ENCODE measurements around the gene WWOX.

The WWOX gene

DNA sequence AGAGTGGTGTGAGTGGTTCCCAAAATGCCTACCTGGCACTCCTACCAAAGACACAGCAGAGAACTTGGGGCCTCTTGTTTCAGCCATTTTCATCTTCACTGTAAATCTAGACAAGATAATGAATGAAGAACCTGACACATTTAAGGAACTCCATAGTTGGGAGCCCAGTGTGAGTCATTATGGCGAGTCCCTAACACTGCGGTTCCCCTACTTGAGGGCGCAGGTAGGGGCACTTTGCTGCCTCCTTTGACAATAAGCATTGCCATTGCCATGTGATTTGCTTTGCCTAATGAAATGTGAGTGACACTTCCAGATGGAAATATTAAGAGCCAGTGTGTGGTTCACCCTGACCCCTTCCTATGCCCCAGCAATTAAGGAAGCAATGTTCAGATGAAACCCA lies 983.5 kb downstream of the WWOX start:
- no peak overlapping the region for H2AFZ ChIP-seq (ENCODE audit: low read depth)
- H3K79me2 ChIP-seq (ENCODE audit: insufficient read depth, low read depth) = no peaks in the 10 kb centered on the region
- no peak overlapping the region for H3K9ac ChIP-seq
- H3K4me3 ChIP-seq (IDR thresholded peaks at IDR 0.05; ENCODE audit: insufficient read depth, low read depth, low read length) = no peak overlapping the region
- no peak overlapping the region for H3K4me2 ChIP-seq
- TF ChIP-seq, protein P1, sequence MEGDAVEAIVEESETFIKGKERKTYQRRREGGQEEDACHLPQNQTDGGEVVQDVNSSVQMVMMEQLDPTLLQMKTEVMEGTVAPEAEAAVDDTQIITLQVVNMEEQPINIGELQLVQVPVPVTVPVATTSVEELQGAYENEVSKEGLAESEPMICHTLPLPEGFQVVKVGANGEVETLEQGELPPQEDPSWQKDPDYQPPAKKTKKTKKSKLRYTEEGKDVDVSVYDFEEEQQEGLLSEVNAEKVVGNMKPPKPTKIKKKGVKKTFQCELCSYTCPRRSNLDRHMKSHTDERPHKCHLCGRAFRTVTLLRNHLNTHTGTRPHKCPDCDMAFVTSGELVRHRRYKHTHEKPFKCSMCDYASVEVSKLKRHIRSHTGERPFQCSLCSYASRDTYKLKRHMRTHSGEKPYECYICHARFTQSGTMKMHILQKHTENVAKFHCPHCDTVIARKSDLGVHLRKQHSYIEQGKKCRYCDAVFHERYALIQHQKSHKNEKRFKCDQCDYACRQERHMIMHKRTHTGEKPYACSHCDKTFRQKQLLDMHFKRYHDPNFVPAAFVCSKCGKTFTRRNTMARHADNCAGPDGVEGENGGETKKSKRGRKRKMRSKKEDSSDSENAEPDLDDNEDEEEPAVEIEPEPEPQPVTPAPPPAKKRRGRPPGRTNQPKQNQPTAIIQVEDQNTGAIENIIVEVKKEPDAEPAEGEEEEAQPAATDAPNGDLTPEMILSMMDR (conservative IDR thresholded peaks at IDR 0.05; ENCODE audit: low read depth, low read length) = no peak
- no peaks in the 10 kb centered on the region for H3K36me3 ChIP-seq (ENCODE audit: insufficient read depth)
- no peaks in the 10 kb centered on the region for H3K4me1 ChIP-seq (ENCODE audit: low read depth, poor library complexity, severe bottlenecking)
- H4K20me1 ChIP-seq (ENCODE audit: insufficient read depth) = no peaks in the 10 kb centered on the region
- H3K27me3 ChIP-seq (ENCODE audit: insufficient read depth, low read depth) = no peaks in the 10 kb centered on the region
- no peak overlapping the region for H3K27ac ChIP-seq

DNA sequence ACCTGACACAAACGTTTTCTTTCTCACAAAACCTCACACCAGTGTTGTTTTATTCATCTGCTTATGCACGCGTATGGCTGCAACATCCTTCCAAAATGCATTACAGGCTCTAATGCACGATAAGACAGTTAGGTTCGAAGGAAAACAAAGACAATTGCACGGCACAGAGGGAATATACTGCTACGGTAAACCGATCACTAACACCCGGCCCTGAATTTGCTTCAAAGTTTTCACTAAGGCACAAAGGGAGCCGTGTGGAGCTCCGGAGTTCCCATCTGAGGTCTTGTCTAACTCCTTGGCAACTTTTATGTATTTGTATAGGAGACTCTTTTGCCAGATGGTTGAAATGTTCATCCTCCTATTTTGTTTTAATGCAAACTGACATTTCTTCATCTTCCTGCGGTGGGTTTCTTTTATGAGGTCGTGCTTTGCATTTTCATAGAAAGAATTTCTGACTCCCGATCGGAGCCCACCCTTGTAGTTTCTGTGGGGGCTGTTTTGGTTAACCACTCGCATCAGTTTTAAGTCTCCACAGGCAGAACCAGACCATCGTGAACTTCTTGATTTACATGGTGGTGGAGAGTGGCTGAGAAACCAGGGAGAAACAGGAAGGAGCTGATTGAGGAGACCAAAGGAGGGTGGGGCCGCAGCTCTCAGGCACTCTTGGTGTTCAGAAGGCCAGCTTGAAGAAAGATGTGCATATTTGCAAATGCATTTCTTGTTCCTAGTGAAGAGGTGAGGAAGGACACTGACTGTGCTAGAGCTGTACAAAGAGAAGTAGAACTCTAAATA lies 984.2 kb downstream of the WWOX start:
- no peaks in the 10 kb centered on the region for H3K4me1 ChIP-seq (ENCODE audit: low read depth, poor library complexity, severe bottlenecking)
- TF ChIP-seq, protein P1 (conservative IDR thresholded peaks at IDR 0.05; ENCODE audit: low read depth, low read length) = no peak
- H3K27ac ChIP-seq = no peak overlapping the region
- no peak overlapping the region for H3K4me2 ChIP-seq
- no peak overlapping the region for H3K9ac ChIP-seq
- no peaks in the 10 kb centered on the region for H4K20me1 ChIP-seq (ENCODE audit: insufficient read depth)
- H3K36me3 ChIP-seq (ENCODE audit: insufficient read depth) = no peaks in the 10 kb centered on the region
- no peak overlapping the region for H2AFZ ChIP-seq (ENCODE audit: low read depth)
- H3K27me3 ChIP-seq (ENCODE audit: insufficient read depth, low read depth) = no peaks in the 10 kb centered on the region
- H3K4me3 ChIP-seq (IDR thresholded peaks at IDR 0.05; ENCODE audit: insufficient read depth, low read depth, low read length) = no peak overlapping the region
- no peaks in the 10 kb centered on the region for H3K79me2 ChIP-seq (ENCODE audit: insufficient read depth, low read depth)

DNA sequence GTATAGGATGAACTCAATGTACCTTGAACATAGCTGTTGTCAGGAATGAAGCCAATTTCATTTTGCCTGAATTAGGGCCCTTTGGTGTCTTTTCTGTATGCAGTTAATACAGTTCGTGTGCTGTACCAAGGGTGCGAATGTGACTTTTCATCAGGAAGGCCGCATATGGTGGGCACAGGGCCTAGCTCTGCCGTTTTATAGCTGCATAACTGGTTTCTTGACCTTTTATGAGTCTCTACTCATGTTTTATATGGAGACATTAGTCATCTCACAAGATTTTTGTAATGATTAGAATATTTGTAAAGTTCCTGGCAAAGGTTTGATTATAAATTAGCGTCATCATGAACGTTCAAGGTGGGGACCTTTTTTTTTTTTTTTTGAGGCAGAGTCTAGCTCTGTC lies 989.5 kb downstream of the WWOX start:
- no peak overlapping the region for H3K4me2 ChIP-seq
- H4K20me1 ChIP-seq (ENCODE audit: insufficient read depth) = no peaks in the 10 kb centered on the region
- no peaks in the 10 kb centered on the region for H3K36me3 ChIP-seq (ENCODE audit: insufficient read depth)
- no peak overlapping the region for H3K27ac ChIP-seq
- H3K4me3 ChIP-seq (IDR thresholded peaks at IDR 0.05; ENCODE audit: insufficient read depth, low read depth, low read length) = no peak overlapping the region
- no peaks in the 10 kb centered on the region for H3K27me3 ChIP-seq (ENCODE audit: insufficient read depth, low read depth)
- H3K4me1 ChIP-seq (ENCODE audit: low read depth, poor library complexity, severe bottlenecking) = peaks cover 5% of the 10 kb centered on the region
- no peak overlapping the region for H3K9ac ChIP-seq
- no peaks in the 10 kb centered on the region for H3K79me2 ChIP-seq (ENCODE audit: insufficient read depth, low read depth)
- no peak overlapping the region for H2AFZ ChIP-seq (ENCODE audit: low read depth)
- TF ChIP-seq, protein P1 (conservative IDR thresholded peaks at IDR 0.05; ENCODE audit: low read depth, low read length) = no peak

DNA sequence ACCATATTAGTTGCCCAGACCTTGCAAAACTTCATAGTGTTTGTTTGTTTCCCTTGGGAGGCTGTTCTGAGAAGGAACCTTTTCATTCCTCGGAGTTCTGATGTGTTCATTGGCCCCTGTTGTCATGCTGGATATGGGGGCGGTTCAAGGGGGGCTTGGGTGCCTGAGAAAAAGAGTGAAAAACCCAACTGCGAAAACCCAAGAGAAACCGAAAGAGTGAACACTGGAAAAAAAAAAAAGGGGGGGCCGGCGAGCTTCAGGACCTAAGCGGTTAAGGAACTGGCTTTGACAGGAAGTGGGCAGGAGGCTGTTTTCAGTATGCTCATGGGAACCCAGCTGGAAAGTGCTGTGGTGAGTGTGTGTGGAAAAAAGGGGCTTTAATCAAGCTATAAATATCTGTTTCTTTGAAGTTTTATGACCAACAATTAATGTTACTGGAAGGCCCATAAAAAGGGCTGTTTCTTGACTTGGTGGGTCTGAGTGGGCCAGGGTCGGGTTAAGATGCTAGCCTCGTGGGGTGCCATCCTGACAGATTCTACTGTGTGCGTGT lies 990.4 kb downstream of the WWOX start:
- no peak overlapping the region for H3K9ac ChIP-seq
- H3K27me3 ChIP-seq (ENCODE audit: insufficient read depth, low read depth) = no peaks in the 10 kb centered on the region
- H3K4me2 ChIP-seq = no peak overlapping the region
- TF ChIP-seq, protein P1 (conservative IDR thresholded peaks at IDR 0.05; ENCODE audit: low read depth, low read length) = no peak
- no peak overlapping the region for H2AFZ ChIP-seq (ENCODE audit: low read depth)
- H4K20me1 ChIP-seq (ENCODE audit: insufficient read depth) = no peaks in the 10 kb centered on the region
- H3K79me2 ChIP-seq (ENCODE audit: insufficient read depth, low read depth) = no peaks in the 10 kb centered on the region
- no peaks in the 10 kb centered on the region for H3K36me3 ChIP-seq (ENCODE audit: insufficient read depth)
- no peak overlapping the region for H3K27ac ChIP-seq
- H3K4me3 ChIP-seq (IDR thresholded peaks at IDR 0.05; ENCODE audit: insufficient read depth, low read depth, low read length) = no peak overlapping the region
- H3K4me1 ChIP-seq (ENCODE audit: low read depth, poor library complexity, severe bottlenecking) = peaks cover 5% of the 10 kb centered on the region

Data from KMS-11 (cell line).